HG03457 (cell line): ENCODE results near the gene P4HB.

Source experiments
- ATAC-seq: cut with Tn5 transposase; IDR thresholded peaks from one replicate; pipeline ENCODE4 v1.9.1; 2021; ENCODE audit warnings: moderate number of reproducible peaks; ENCODE audit not compliant: unreplicated experiment

P4HB gene

GRCh38 chr17:81813371-81813684 lies 47.0 kb downstream of the P4HB start:
- ATAC-seq = no peak

DNA sequence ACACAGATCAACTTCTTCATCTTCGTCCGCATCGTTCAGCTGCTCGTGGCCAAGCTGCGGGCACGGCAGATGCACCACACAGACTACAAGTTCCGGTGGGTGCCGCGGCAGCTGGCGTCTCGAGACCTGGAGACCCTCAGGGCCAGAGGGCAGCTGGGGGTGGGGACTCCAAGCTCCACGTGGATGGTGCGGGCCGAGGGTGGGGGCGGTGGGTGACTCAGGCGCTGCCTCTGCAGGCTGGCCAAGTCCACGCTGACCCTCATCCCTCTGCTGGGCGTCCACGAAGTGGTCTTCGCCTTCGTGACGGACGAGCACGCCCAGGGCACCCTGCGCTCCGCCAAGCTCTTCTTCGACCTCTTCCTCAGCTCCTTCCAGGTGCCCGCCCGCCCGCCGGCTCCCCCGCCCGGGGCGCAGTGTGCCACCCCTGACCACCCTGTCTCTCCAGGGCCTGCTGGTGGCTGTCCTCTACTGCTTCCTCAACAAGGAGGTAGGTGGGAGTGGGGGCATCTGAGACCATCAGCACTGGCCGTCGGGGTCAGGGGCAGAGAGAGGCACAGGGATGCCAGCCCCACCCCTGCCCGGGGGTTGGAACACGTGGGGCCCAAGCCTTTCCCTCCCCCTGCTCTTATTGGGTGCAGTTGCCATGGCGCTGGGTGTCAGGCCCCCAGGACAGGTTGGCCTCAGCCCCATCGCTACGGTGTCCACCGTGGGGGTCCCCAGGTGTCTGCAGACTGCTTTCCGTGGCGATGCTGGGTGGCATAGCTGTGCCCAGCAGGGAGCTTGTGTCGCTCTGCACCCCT lies 47.6 kb downstream of the P4HB start:
- no peak for ATAC-seq

DNA sequence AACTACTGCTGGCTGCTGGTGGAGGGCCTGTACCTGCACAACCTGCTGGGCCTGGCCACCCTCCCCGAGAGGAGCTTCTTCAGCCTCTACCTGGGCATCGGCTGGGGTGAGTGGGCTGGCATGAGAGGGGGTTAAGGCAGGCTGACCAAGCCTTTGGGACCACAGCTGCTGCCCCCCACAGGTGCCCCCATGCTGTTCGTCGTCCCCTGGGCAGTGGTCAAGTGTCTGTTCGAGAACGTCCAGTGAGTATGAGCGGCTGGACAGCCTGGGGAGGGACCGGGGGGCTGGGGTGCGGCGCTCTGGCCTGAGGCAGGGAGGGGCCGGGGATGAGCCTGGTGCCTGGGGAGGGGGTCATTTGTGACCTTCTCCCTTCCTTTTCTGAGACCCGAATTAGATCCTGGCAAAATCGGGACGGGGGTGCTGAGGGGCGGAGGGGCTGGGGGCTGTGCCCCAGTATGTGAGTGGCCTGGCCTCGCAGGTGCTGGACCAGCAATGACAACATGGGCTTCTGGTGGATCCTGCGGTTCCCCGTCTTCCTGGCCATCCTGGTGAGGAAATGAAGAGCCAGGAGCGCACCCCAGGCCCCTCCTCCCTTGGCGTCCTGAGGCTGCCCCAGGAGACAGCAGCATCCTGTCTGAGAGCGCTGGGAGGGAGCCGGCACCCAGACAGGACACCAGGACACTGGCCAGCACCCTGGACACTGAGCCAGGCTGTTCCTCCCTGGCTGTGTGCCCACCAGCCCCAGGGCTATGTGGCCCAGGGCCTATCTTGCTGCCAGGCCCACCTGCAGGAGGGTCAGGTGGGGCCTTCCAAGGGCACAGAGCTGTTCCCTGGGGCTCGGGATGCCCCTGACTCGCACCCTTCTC lies 48.4 kb downstream of the P4HB start:
- no peak for ATAC-seq

GRCh38 chr17:81810892-81811704 lies 49.2 kb downstream of the P4HB start:
- ATAC-seq = no peak

DNA sequence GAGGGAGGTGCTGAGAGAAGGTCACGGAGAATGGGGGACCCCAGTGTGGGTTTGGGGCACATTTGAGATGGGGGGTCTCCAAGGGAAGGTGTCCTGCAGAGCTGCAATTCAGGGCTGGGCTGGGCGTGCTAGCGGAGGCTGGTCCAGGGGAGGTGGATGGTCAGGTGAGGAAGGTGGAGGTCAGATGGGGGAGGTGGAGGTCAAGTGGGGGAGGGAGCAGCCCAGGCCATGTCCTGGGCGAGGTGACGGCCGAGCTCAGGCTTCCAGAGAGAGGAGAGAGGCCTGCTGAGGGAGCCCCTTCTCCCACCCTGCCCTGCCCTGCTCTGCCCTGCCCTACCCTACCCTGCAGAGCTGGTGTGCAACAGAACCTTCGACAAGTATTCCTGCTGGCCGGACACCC lies 49.9 kb downstream of the P4HB start:
- no peak for ATAC-seq

- ATAC-seq = no peak
Measured at GRCh38 chr17:81809556-81809998, 50.8 kb downstream of the P4HB start.

- ATAC-seq = no peak
Measured at GRCh38 chr17:81808778-81809555, 51.4 kb downstream of the P4HB start.

DNA sequence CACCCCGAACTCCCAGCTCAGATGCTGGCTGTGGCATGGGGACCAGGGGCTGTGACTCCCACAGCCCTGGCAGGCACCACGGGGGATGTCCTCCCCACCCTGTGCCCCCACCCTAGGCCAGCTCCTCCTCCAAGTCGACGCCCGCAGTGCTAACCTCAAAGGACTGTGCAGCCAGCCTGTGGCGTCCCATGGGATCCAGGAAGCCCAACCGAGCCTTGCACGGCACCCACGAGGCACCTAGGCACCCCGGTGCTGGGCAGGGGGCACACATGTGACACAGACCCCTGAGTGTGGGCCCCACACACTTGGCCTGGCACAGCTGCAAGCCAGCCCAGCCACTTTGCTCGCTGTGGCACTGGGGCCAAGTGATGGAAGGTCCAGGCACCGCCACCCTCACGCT lies 52.5 kb downstream of the P4HB start:
- ATAC-seq = no peak

DNA sequence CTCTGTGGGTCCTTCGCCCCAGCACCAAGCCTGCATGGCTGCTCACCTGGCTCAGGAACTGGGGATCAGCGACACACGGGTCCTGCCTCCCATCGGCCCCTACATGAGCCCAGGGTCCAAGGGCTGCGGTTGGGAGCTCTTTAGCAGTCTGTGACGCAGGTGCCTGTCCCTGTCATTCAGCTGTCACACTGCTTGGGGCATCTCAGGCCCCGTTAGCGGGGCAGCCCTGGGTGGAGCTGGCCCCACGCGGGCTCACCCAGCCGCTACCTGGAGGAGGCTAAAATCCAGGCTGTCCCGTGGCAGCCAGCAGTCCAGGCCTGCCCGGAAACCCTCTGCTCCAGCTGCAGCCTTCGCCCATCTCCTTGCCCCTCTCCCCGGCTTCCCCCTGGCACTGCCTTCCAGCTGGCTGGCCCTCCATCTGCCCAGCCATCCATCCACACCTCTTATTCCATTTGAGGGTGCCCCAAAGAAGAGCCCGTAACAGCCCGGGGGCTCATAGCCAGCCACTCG lies 53.1 kb downstream of the P4HB start:
- no peak for ATAC-seq

DNA sequence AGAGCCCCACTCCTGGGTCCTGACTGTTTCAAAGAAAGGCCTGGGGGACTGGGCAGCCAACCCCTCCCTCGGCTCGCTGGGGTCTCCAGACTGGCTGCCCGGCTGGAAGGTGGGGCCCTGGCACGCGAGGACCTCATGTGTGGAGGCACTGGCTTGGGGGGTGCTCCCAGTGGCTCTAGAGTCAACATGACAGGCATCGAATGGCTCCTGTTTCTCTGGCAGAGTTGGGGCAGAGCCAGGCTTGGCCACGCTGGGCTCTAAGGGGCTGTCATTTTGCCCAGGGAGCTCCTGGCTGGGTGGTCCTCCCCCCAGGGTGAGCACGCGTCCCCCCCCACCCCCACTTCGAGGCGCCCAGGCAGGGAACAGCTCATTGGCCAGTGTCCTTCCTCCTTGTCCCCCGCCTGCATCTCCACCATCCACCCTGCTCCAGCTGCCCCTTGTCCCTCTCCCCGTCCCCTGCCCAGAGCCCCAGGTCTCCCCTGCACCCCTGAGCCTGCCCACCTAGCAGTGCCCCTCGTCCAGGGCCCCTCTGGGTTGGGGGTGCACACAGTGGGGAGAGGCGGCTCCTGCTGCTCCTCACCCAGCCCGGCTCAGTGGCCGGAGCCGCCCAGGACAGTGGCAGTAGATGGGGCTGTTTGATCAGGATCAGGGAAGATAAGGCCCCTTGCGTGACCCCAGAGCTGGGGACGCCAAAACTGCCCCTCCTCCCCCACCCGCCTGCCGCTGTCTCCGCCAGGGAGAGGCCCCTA lies 53.7 kb downstream of the P4HB start:
- ATAC-seq = no peak

GRCh38 chr17:81805707-81806460 lies 54.5 kb downstream of the P4HB start:
- ATAC-seq = no peak

- ATAC-seq = no peak
Measured at GRCh38 chr17:81804559-81805399, 55.6 kb downstream of the P4HB start.

- ATAC-seq = no peak
Measured at GRCh38 chr17:81803728-81804558, 56.4 kb downstream of the P4HB start, which contains the start of gene GCGR. Gene GCGR, plus strand, starts transcription at chr17:81804150. Its CDS starts 4,869 bp downstream, at chr17:81809019.

- no peak for ATAC-seq
Measured at GRCh38 chr17:81802856-81803643, 57.3 kb downstream of the P4HB start.

GRCh38 chr17:81802048-81802758 lies 58.1 kb downstream of the P4HB start:
- no peak for ATAC-seq

DNA sequence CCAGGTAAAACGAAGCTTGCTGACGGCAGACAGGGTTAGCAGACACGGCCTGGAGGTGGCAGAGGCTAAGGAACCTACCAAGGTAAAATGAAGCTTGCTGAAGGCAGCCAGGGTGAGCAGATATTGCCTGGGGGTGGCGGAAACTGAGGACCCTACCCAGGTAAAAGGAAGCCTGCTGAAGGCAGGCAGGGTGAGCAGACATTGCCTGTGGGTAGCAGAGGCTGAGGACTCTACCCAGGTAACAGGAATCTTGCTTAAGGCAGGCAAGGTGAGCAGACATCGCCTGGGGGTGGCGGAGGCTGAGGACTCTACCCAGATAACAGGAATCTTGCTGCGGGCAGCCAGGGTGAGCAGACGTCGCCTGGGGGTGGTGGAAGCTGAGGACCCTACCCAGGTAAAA lies 59.0 kb downstream of the P4HB start:
- no peak for ATAC-seq
